BJ (cell line): Measurements from ENCODE around the gene SMKR1. TPM values are rescaled to one million over a fixed set of nuclear protein-coding genes. Genes with fewer than 3 reads are reported as not detected.

ENCODE experiments used
- CTCF ChIA-PET: fragments of 350-600 bp; formaldehyde crosslinking; extraction: SDS; loops from one replicate; lab custom pipeline; 2021; ENCODE audit warnings: antibody characterized with exemption, inconsistent platforms; lab: Yijun Ruan, JAX
- POLR2A ChIA-PET: fragments of 300-600 bp; sonication (Branson Sonifier 250); formaldehyde crosslinking; extraction: SDS; loops from one replicate; lab custom pipeline; 2021; ENCODE audit warnings: antibody characterized with exemption; lab: Charles Lee
- DNase-seq: peaks from one replicate; pipeline ENCODE4 v3.0.0-alpha.2; 2011; ENCODE audit warnings: low read depth
- H3K27me3 ChIP-seq: 2 replicates; pipeline ENCODE4 v1.6.0; 2011; ENCODE audit warnings: low read length; ENCODE audit not compliant: control insufficient read depth, insufficient read depth
- H3K36me3 ChIP-seq: 2 replicates; pipeline ENCODE4 v1.5.1; 2011; ENCODE audit warnings: low read length; ENCODE audit not compliant: control insufficient read depth, insufficient read depth
- H3K4me3 ChIP-seq: 2 replicates; pipeline ENCODE4 v1.5.1; 2011; ENCODE audit warnings: low read depth, mild to moderate bottlenecking, control low read depth, low read length
- polyA plus RNA-seq: library from polyadenylated mRNA; depleted of rRNA; stranded (reverse); fragments of >200 nt; gene quantifications from 2 replicates; pipeline ENCODE4 v1.2.3, GENCODE V29; 2011
- TF ChIP-seq, protein P1 (sequence below): IDR thresholded peaks from 2 replicates; pipeline ENCODE4 v1.5.1; 2011; ENCODE audit warnings: low read depth, mild to moderate bottlenecking, control low read depth, inconsistent platforms, low read length, moderate library complexity; ENCODE audit not compliant: insufficient read depth

SMKR1 gene
- polyA plus RNA-seq, 1 experiment: 0.27 TPM

DNA sequence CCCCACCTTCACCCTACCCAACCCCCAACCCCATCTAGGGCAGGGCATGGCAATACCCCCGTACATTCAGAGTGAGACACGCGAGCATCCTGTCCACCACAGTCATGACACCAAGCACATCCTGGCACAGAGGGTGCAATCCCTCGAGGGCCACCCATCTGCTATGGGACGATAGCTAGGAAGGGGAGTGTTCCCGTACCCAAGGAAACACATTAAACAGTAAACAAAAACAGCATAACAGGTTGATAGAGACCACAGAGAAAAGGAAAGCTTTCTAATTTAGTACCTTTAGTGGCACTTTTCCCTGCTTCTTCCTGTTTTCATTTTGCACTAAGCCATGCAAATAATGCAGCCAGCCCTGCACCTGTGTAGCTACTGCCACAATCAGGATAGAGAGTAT lies 2.3 kb upstream of the SMKR1 start:
- DNase-seq: no peak
- Histone ChIP-seq H3K27me3 (peaks cover 10% of the 10 kb centered on the region), H3K4me3 (no peak overlapping the region), H3K36me3 (no peaks in the 10 kb centered on the region)
- TF ChIP-seq, protein P1, sequence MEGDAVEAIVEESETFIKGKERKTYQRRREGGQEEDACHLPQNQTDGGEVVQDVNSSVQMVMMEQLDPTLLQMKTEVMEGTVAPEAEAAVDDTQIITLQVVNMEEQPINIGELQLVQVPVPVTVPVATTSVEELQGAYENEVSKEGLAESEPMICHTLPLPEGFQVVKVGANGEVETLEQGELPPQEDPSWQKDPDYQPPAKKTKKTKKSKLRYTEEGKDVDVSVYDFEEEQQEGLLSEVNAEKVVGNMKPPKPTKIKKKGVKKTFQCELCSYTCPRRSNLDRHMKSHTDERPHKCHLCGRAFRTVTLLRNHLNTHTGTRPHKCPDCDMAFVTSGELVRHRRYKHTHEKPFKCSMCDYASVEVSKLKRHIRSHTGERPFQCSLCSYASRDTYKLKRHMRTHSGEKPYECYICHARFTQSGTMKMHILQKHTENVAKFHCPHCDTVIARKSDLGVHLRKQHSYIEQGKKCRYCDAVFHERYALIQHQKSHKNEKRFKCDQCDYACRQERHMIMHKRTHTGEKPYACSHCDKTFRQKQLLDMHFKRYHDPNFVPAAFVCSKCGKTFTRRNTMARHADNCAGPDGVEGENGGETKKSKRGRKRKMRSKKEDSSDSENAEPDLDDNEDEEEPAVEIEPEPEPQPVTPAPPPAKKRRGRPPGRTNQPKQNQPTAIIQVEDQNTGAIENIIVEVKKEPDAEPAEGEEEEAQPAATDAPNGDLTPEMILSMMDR: no peak
- CTCF ChIA-PET: interaction anchor here (0.6 kb wide), 1 partner anchor 108 kb away, joined by 3 read pairs; no protein-coding TSS in a partner anchor
- POLR2A ChIA-PET: no interaction called here

DNA sequence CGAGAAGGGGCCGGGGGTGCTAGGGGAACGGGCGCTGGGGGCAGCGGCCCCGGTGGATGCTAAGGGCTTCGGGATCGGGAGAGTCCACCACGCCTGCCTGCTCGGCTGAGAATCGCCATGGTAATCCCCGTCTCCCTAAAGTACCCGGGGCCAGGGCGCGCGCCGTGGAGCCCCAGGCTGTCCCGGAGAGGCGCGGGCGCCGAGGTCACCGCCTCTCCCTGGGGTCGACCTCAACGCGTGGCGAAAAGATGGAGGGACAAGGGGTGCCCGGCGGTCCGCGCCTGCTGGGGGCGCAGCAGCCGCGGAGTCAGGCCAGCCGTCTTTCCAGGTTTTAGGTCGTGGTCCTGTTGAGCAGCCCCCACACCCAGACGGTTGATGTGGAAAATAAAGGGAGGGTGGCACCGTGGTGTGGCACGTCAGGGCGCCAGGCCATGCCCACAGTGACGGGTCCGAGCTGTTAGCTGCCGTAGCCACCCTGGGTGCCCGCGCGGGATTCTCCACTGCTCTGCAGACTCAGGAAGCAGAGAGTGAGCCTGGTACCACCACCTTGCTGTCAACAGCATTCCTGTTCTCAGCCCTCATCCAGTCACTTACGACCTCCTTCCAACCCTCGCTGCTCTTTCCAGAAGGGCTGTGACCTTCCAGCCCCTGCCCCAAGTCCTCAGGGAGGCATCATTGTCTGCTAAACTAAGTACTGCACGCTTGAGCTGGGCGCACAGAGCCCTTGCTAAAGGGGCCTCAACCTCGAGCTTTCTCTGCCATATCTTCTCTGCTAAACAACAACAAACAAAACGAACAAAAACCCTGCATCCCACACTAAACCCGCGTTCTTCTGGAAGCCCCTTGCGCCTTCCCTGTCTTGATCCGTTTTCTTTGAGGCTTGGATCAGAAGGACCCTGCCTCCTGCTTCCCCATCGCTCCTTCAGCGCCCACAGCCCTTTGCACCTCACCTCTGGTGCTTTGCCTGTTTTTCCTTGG lies 666 bp downstream of the SMKR1 start:
- Histone ChIP-seq H3K4me3 (peak overlapping the region; percentile 54), H3K36me3 (no peaks in the 10 kb centered on the region), H3K27me3 (peaks cover 12% of the 10 kb centered on the region)
- ChIA-PET CTCF (no interaction called here), POLR2A (no interaction called here)
- TF ChIP-seq, protein P1: peak; percentile 22; the same call in 1 of the 2 replicates
- no peak for DNase-seq

DNA sequence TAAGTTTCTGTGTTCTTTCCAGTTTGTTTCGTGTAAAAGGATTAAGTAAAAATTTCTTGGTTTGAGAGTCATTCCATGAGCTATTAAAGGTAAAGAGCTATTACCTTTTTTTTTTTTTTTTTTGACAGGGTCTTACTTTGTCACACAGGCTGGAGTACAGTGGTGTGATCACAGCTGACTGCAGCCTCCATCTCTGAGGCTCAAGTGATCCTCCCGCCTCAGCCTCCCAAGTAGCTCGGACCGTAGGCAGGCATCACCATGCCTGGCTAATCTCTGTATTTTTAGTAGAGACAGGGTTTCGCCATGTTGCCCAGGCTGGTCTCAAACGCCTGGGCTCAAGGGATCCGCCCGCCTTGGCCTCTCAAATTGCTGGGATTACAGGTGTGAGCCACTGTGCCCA lies 1.4 kb downstream of the SMKR1 start:
- H3K27me3 ChIP-seq: peaks cover 12% of the 10 kb centered on the region
- POLR2A ChIA-PET: no interaction called here
- TF ChIP-seq, protein P1: no peak
- no peaks in the 10 kb centered on the region for H3K36me3 ChIP-seq
- no peak for DNase-seq
- no peak overlapping the region for H3K4me3 ChIP-seq
- CTCF ChIA-PET: no interaction called here

DNA sequence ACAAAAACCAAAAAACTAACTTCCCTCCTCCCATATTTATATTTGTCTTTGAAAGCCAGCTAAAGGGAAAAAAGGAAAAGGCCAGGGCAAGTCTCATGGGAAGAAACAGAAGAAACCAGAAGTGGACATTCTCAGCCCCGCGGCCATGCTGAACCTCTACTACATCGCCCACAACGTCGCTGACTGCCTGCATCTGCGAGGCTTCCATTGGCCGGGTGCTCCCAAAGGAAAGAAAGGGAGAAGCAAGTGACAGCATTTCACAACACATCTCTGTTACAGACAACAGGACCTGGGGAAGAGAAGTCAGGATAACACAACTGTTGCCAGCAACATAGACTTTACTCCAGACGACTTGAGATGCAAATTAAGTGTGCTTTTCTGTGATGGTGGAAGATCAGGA lies 9.9 kb downstream of the SMKR1 start:
- CTCF ChIA-PET: no interaction called here
- TF ChIP-seq, protein P1: no peak
- H3K27me3 ChIP-seq: peaks cover 2% of the 10 kb centered on the region; the same call in 1 of the 2 replicates
- POLR2A ChIA-PET: no interaction called here
- H3K36me3 ChIP-seq: no peaks in the 10 kb centered on the region
- H3K4me3 ChIP-seq: no peak overlapping the region
- no peak for DNase-seq

DNA sequence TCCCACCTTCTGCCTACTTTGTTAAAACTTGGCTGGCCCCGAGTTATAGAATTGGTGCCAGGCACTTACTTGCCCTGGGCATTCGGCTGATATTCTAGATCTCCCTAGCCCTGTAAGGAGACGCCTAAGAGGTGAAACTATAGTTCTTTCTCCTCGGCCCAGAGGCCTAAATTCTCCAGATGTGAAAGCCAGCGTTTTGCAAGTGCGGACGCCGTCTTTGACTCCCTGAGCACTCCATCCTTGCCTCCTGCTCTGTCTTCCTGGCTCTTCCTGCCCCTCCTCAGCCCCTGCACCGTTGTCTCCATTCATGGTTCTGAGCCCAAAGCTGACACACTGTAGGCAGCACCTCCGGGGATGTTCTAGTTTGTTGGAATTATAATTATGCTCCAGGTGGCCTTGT lies 11.2 kb downstream of the SMKR1 start:
- TF ChIP-seq, protein P1: no peak
- Histone ChIP-seq H3K36me3 (no peaks in the 10 kb centered on the region), H3K4me3 (no peak overlapping the region), H3K27me3 (peaks cover 2% of the 10 kb centered on the region; the same call in 1 of the 2 replicates)
- no peak for DNase-seq
- ChIA-PET CTCF (no interaction called here), POLR2A (no interaction called here)
